Mesothelial cell of epicardium (in vitro differentiated cells): ENCODE measurements around the gene ERCC1. TPM values are rescaled to one million over a fixed set of nuclear protein-coding genes. Genes with fewer than 3 reads are reported as not detected.

ENCODE experiments used
- DNase-seq, 2 experiments: peaks; one replicate each; pipeline ENCODE4 v3.0.0; 2021; ENCODE audit warnings: low spot score in 2 of 2; ENCODE audit not compliant: unreplicated experiment in 2 of 2
- H3K27ac Mint-ChIP-seq: 2 replicates; pipeline ENCODE4 v1.8.0; 2021; ENCODE audit warnings: mixed read lengths
- H3K27me3 Mint-ChIP-seq: 2 replicates; pipeline ENCODE4 v1.8.0; 2021; ENCODE audit warnings: low read depth, mixed read lengths
- H3K36me3 Mint-ChIP-seq: 2 replicates; pipeline ENCODE4 v1.8.0; 2021; ENCODE audit warnings: mixed read lengths
- H3K4me1 Mint-ChIP-seq: 2 replicates; pipeline ENCODE4 v1.8.0; 2021; ENCODE audit warnings: mixed read lengths
- H3K4me3 Mint-ChIP-seq: 2 replicates; pipeline ENCODE4 v1.8.0; 2021; ENCODE audit warnings: mild to moderate bottlenecking, moderate library complexity, mixed read lengths
- H3K9me3 Mint-ChIP-seq: 2 replicates; pipeline ENCODE4 v1.8.0; 2021; ENCODE audit warnings: mixed read lengths
- CTCF ChIP-seq: fragments of 200-600 bp; sonication (generic); IDR thresholded peaks from one replicate; pipeline ENCODE4 v1.5.0; 2021; ENCODE audit warnings: antibody characterized with exemption; ENCODE audit not compliant: unreplicated experiment
- total RNA-seq: library from RNA; stranded (reverse); gene quantifications from 3 replicates; pipeline ENCODE4 v1.2.1, GENCODE V29; 2021

ERCC1 gene
- total RNA-seq, 1 donor from 2014 or later = 96.4 TPM

DNA sequence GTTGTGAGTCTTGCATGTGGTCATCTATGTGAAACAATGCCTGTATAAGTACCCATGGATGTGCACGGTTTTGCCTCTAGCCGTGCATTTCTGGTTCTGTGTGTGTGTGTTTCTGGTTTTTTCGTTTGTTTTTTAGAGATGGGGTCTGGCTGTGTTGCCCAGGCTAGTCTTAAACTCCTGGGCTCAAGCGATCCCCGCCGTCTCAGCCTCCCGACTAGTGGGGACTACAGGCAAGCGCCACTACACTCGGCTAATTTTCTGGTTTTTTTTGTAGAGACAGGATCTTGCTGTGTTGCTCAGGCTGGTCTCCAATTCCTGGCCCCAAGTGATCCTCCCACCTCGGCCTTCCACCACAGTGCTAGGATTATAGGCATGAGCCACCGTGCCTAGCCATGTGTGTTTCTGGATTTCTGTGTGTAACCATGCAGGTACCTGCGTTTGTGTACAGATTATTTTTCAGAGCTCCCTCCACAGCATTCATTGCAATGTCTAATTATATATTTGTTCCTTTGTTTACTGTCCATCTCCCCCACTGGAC lies 28.2 kb upstream of the ERCC1 start:
- H3K27ac Mint-ChIP-seq = peak overlapping the region; percentile 99
- H3K9me3 Mint-ChIP-seq = no peaks in the 10 kb centered on the region
- no peak for DNase-seq
- H3K27me3 Mint-ChIP-seq = no peaks in the 10 kb centered on the region
- no peak for TF ChIP-seq CTCF
- peaks cover 52% of the 10 kb centered on the region for H3K4me1 Mint-ChIP-seq
- H3K4me3 Mint-ChIP-seq = peak overlapping the region; percentile 85
- H3K36me3 Mint-ChIP-seq = no peaks in the 10 kb centered on the region

- no peak for TF ChIP-seq CTCF
- Mint-ChIP-seq H3K27ac (peak overlapping the region; percentile 99), H3K4me1 (peaks cover 49% of the 10 kb centered on the region), H3K9me3 (no peaks in the 10 kb centered on the region), H3K27me3 (no peaks in the 10 kb centered on the region), H3K4me3 (peak overlapping the region; percentile 85), H3K36me3 (no peaks in the 10 kb centered on the region)
- DNase-seq = no peak
Measured at GRCh38 chr19:45451131-45451849, 27.6 kb upstream of the ERCC1 start.

- no peak for DNase-seq
- Mint-ChIP-seq H3K9me3 (no peaks in the 10 kb centered on the region), H3K4me3 (peak overlapping the region; percentile 93), H3K4me1 (peaks cover 37% of the 10 kb centered on the region), H3K27ac (peak overlapping the region; percentile 99), H3K36me3 (no peaks in the 10 kb centered on the region), H3K27me3 (no peaks in the 10 kb centered on the region)
- TF ChIP-seq CTCF = no peak
Measured at GRCh38 chr19:45450012-45450333, 26.3 kb upstream of the ERCC1 start.

DNA sequence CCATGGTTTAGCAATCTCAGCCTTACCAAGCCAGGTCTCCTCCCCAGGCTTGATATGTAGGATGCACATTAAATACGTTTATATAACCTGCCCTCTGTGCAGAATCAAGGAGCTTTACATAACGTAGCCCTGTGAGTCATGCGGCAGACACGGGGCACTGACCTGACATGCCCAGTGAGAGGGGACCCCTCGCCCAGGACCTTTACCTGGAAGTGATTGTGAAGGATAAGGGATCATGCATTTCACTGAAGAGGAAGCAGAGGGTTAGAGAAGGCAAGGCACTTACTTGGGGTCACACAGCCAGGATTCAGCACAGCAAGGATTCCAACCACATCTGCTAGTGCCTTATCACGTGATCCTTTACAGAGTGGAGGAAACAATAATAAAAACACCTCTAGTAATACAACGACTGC lies 25.2 kb upstream of the ERCC1 start:
- DNase-seq = no peak
- H3K27ac Mint-ChIP-seq = peak overlapping the region; percentile 86

GRCh38 chr19:45448425-45448756 lies 24.7 kb upstream of the ERCC1 start:
- Mint-ChIP-seq H3K4me3 (no peak overlapping the region), H3K27me3 (no peaks in the 10 kb centered on the region), H3K4me1 (peaks cover 35% of the 10 kb centered on the region), H3K36me3 (no peaks in the 10 kb centered on the region), H3K9me3 (no peaks in the 10 kb centered on the region), H3K27ac (peak overlapping the region; percentile 28)
- no peak for DNase-seq
- TF ChIP-seq CTCF = no peak

More for the DNA sequence above, 25.2 kb upstream of the ERCC1 start:
- H3K27me3 Mint-ChIP-seq = no peaks in the 10 kb centered on the region
- H3K36me3 Mint-ChIP-seq = no peaks in the 10 kb centered on the region
- peaks cover 38% of the 10 kb centered on the region for H3K4me1 Mint-ChIP-seq
- peak overlapping the region; percentile 49 for H3K4me3 Mint-ChIP-seq
- H3K9me3 Mint-ChIP-seq = no peaks in the 10 kb centered on the region
- TF ChIP-seq CTCF = no peak

- DNase-seq = no peak
- Mint-ChIP-seq H3K36me3 (no peaks in the 10 kb centered on the region), H3K4me1 (peaks cover 39% of the 10 kb centered on the region), H3K9me3 (no peaks in the 10 kb centered on the region), H3K4me3 (no peak overlapping the region), H3K27ac (peak overlapping the region; percentile 71), H3K27me3 (no peaks in the 10 kb centered on the region)
- TF ChIP-seq CTCF = no peak
Measured at GRCh38 chr19:45446944-45447343, 23.2 kb upstream of the ERCC1 start.
